KMS-11 (cell line): ENCODE measurements around the gene FOXR1.
"Not testable (repeated sequence)": the region's sequence is repeated elsewhere in the genome, so short reads cannot be mapped to it uniquely, and the experiment has no call there.

Experiments used
- H2AFZ ChIP-seq: fragments of 200-600 bp; sonication (generic); 2 replicates; pipeline ENCODE4 v1.6.1; 2016; ENCODE audit warnings: antibody characterized with exemption, mixed run types, low read depth
- H3K27ac ChIP-seq: fragments of 200-600 bp; sonication (generic); 2 replicates; pipeline ENCODE4 v1.6.1; 2016; ENCODE audit warnings: mild to moderate bottlenecking, mixed run types
- H3K27me3 ChIP-seq: fragments of 200-600 bp; sonication (generic); 2 replicates; pipeline ENCODE4 v1.6.1; 2017; ENCODE audit warnings: mild to moderate bottlenecking, low read depth, mixed run types, moderate library complexity; ENCODE audit not compliant: insufficient read depth
- H3K36me3 ChIP-seq: fragments of 200-600 bp; sonication (generic); 2 replicates; pipeline ENCODE4 v1.6.1; 2017; ENCODE audit warnings: mild to moderate bottlenecking, mixed run types; ENCODE audit not compliant: insufficient read depth
- H3K4me1 ChIP-seq: fragments of 200-600 bp; sonication (generic); 2 replicates; pipeline ENCODE4 v1.6.1; 2016; ENCODE audit warnings: mild to moderate bottlenecking, low read depth, mixed run types; ENCODE audit not compliant: poor library complexity, severe bottlenecking
- H3K4me2 ChIP-seq: fragments of 200-600 bp; sonication (generic); 2 replicates; pipeline ENCODE4 v1.7.0; 2016; ENCODE audit warnings: mild to moderate bottlenecking, mixed run types
- H3K4me3 ChIP-seq: fragments of 200-600 bp; sonication (generic); IDR thresholded peaks from 2 replicates; pipeline ENCODE4 v1.6.1; 2017; ENCODE audit warnings: low read depth, low read length, mixed read lengths; ENCODE audit not compliant: insufficient read depth
- H3K79me2 ChIP-seq: fragments of 200-600 bp; sonication (generic); 2 replicates; pipeline ENCODE4 v1.6.1; 2016; ENCODE audit warnings: low read depth, mixed run types; ENCODE audit not compliant: insufficient read depth
- H3K9ac ChIP-seq: fragments of 200-600 bp; sonication (generic); 2 replicates; pipeline ENCODE4 v1.6.1; 2016; ENCODE audit warnings: mild to moderate bottlenecking, mixed run types
- H4K20me1 ChIP-seq: fragments of 200-600 bp; sonication (generic); 2 replicates; pipeline ENCODE4 v1.6.1; 2016; ENCODE audit warnings: mild to moderate bottlenecking, mixed run types; ENCODE audit not compliant: insufficient read depth
- CTCF ChIP-seq: fragments of 200-600 bp; sonication (generic); conservative IDR thresholded peaks from 2 replicates; pipeline ENCODE4 v1.6.1; 2017; ENCODE audit warnings: low read depth, mild to moderate bottlenecking, antibody characterized with exemption, low read length, moderate library complexity, mixed read lengths

FOXR1 gene

GRCh38 chr11:118961189-118961588 lies 10.4 kb upstream of the FOXR1 start:
- H3K4me2 ChIP-seq: no peak overlapping the region

GRCh38 chr11:118961591-118961990 lies 10.0 kb upstream of the FOXR1 start:
- TF ChIP-seq CTCF: no peak
- no peaks in the 10 kb centered on the region for H3K4me1 ChIP-seq
- no peaks in the 10 kb centered on the region for H3K36me3 ChIP-seq
- H2AFZ ChIP-seq: no peak overlapping the region
- no peaks in the 10 kb centered on the region for H4K20me1 ChIP-seq
- no peaks in the 10 kb centered on the region for H3K79me2 ChIP-seq
- H3K9ac ChIP-seq: no peak overlapping the region
- H3K27me3 ChIP-seq: no peaks in the 10 kb centered on the region
- no peak overlapping the region for H3K27ac ChIP-seq
- H3K4me2 ChIP-seq: no peak overlapping the region
- H3K4me3 ChIP-seq: no peak overlapping the region

More at GRCh38 chr11:118961189-118961588, 10.4 kb upstream of the FOXR1 start:
- H3K4me3 ChIP-seq: no peak overlapping the region
- no peak overlapping the region for H3K9ac ChIP-seq
- no peak overlapping the region for H3K27ac ChIP-seq
- no peaks in the 10 kb centered on the region for H4K20me1 ChIP-seq
- no peaks in the 10 kb centered on the region for H3K27me3 ChIP-seq
- H3K4me1 ChIP-seq: no peaks in the 10 kb centered on the region
- no peak for TF ChIP-seq CTCF
- no peak overlapping the region for H2AFZ ChIP-seq
- H3K79me2 ChIP-seq: no peaks in the 10 kb centered on the region
- H3K36me3 ChIP-seq: no peaks in the 10 kb centered on the region

GRCh38 chr11:118969508-118969907 lies 2.1 kb upstream of the FOXR1 start:
- not testable (repeated sequence) for H3K4me2 ChIP-seq, H3K4me3 ChIP-seq, H3K9ac ChIP-seq, H3K36me3 ChIP-seq, H3K79me2 ChIP-seq, H3K27ac ChIP-seq, H4K20me1 ChIP-seq, H3K27me3 ChIP-seq, H2AFZ ChIP-seq, H3K4me1 ChIP-seq

GRCh38 chr11:118973985-118974384 lies 2.4 kb downstream of the FOXR1 start:
- Histone ChIP-seq H3K4me2 (no peak overlapping the region), H3K9ac (no peak overlapping the region), H3K4me1 (no peaks in the 10 kb centered on the region), H3K4me3 (no peak overlapping the region), H4K20me1 (no peaks in the 10 kb centered on the region), H3K27me3 (no peaks in the 10 kb centered on the region), H3K27ac (no peak overlapping the region), H3K36me3 (no peaks in the 10 kb centered on the region), H2AFZ (no peak overlapping the region), H3K79me2 (no peaks in the 10 kb centered on the region)
- no peak for TF ChIP-seq CTCF

- no peaks in the 10 kb centered on the region for H3K36me3 ChIP-seq
- H3K4me3 ChIP-seq: no peak overlapping the region
- H3K27ac ChIP-seq: no peak overlapping the region
- no peak overlapping the region for H2AFZ ChIP-seq
- no peaks in the 10 kb centered on the region for H3K4me1 ChIP-seq
- H3K27me3 ChIP-seq: no peaks in the 10 kb centered on the region
- H4K20me1 ChIP-seq: no peaks in the 10 kb centered on the region
- H3K9ac ChIP-seq: no peak overlapping the region
- TF ChIP-seq CTCF: no peak
- no peaks in the 10 kb centered on the region for H3K79me2 ChIP-seq
- no peak overlapping the region for H3K4me2 ChIP-seq
These were observed 4.5 kb downstream of the FOXR1 start for GRCh38 chr11:118975771-118976709.
